Mucosa of rectum (tissue), 2 donors: ENCODE measurements around the gene AGBL1.

Experiments
- H3K27ac ChIP-seq, 2 donors: one replicate each; pipeline ENCODE4 v1.7.0; 2013; ENCODE audit warnings: inconsistent platforms in 2 of 2, low read depth in 2 of 2, low read length in 2 of 2
- H3K27me3 ChIP-seq, 2 donors: one replicate each; pipeline ENCODE4 v1.7.0; 2013; ENCODE audit warnings: low read length in 2 of 2; ENCODE audit not compliant: control insufficient read depth in 2 of 2, insufficient read depth in 2 of 2
- H3K36me3 ChIP-seq, 2 donors: one replicate each; pipeline ENCODE4 v1.7.0; 2013; ENCODE audit warnings: low read length in 2 of 2; ENCODE audit not compliant: control insufficient read depth in 2 of 2, insufficient read depth in 2 of 2
- H3K4me1 ChIP-seq, 2 donors: one replicate each; pipeline ENCODE4 v1.7.0; 2013; ENCODE audit warnings: low read length in 2 of 2, mild to moderate bottlenecking in 1 of 2; ENCODE audit not compliant: control insufficient read depth in 2 of 2, insufficient read depth in 2 of 2
- H3K4me3 ChIP-seq, 2 donors: one replicate each; pipeline ENCODE4 v1.7.0; 2013; ENCODE audit warnings: low read length in 2 of 2
- H3K9ac ChIP-seq, 2 donors: one replicate each; pipeline ENCODE4 v1.7.0; 2013; ENCODE audit warnings: low read length in 2 of 2, low read depth in 1 of 2, mild to moderate bottlenecking in 1 of 2
- H3K9me3 ChIP-seq, 2 donors: one replicate each; pipeline ENCODE4 v1.7.0; 2013; ENCODE audit warnings: low read length in 2 of 2; ENCODE audit not compliant: control insufficient read depth in 2 of 2
- donor health status: healthy.
- donor health status: Normal muscosa, but diverticular disease.

The AGBL1 gene

GRCh38 chr15:86311568-86312280, 232.1 kb downstream of the AGBL1 start:
- Histone ChIP-seq H3K27me3 (peaks cover 0 to 2% of the 10 kb centered on the region in 2 donors), H3K36me3 (no peaks in the 10 kb centered on the region), H3K27ac (no peak overlapping the region), H3K4me3 (no peak overlapping the region), H3K9ac (no peak overlapping the region), H3K4me1 (no peaks in the 10 kb centered on the region), H3K9me3 (no peaks in the 10 kb centered on the region)

GRCh38 chr15:86312486-86312885, 232.8 kb downstream of the AGBL1 start:
- Histone ChIP-seq H3K9ac (no peak overlapping the region), H3K4me3 (no peak overlapping the region), H3K27me3 (peaks cover 0 to 2% of the 10 kb centered on the region in 2 donors), H3K9me3 (no peaks in the 10 kb centered on the region), H3K4me1 (no peaks in the 10 kb centered on the region), H3K36me3 (no peaks in the 10 kb centered on the region), H3K27ac (no peak overlapping the region)

- Histone ChIP-seq H3K9me3 (no peaks in the 10 kb centered on the region), H3K4me1 (no peaks in the 10 kb centered on the region), H3K36me3 (no peaks in the 10 kb centered on the region), H3K9ac (no peak overlapping the region), H3K27ac (no peak overlapping the region), H3K4me3 (no peak overlapping the region), H3K27me3 (no peaks in the 10 kb centered on the region)
These were observed 236.5 kb downstream of the AGBL1 start for GRCh38 chr15:86316216-86316615.

DNA sequence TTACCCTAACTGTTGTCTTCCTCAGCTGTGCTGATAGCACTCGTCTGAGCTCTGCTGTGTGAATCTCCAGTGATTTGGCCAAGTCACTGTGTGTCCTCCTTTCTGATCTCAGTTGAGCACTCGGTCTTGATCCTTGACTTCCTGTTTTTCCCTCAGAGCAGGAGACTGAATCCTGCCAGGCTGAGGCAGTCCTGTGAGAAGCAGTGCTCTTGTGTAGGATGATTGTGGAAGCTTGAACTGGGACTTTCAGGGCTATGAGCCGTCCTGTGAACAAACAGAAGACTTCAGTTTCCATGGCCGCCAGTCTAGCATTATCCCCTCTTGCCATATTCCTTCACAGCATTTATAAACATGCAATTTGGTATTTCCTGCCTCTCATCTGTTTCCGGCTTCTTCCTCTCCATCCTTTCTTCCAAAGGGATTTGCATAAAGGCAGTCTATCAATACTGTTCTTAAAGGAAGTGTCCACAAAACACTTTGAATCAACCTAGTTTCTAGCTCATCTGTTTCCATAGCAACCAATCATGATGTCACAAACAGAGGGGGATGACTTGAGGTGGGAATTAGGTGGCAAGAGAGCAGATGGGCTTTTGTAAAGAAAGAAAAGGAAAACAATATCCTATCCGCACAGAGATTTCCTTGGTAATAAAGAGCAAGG, 237.2 kb downstream of the AGBL1 start:
- H3K9me3 ChIP-seq: no peaks in the 10 kb centered on the region
- H3K36me3 ChIP-seq: no peaks in the 10 kb centered on the region
- no peak overlapping the region for H3K4me3 ChIP-seq
- H3K4me1 ChIP-seq: no peaks in the 10 kb centered on the region
- H3K27ac ChIP-seq: no peak overlapping the region
- no peaks in the 10 kb centered on the region for H3K27me3 ChIP-seq
- no peak overlapping the region for H3K9ac ChIP-seq

DNA sequence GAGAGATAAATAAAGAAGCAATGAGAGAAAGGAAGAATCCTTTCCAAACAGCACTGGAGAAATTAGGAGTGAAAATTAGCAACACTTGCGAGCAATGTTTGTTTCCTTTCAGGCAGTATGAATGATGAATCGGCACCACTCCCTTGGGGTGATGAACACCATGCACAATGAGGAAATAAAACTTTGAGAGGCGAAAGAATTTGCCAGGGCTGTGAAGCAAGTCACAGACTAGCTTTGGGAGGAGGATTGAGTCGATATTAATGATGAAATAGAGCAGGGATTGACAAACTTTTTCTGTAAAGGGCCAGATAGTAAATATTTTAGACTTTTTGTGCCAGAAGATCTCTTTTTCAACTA, 237.7 kb downstream of the AGBL1 start:
- no peaks in the 10 kb centered on the region for H3K27me3 ChIP-seq
- H3K27ac ChIP-seq: no peak overlapping the region
- H3K9me3 ChIP-seq: no peaks in the 10 kb centered on the region
- no peak overlapping the region for H3K4me3 ChIP-seq
- no peaks in the 10 kb centered on the region for H3K4me1 ChIP-seq
- no peak overlapping the region for H3K9ac ChIP-seq
- no peaks in the 10 kb centered on the region for H3K36me3 ChIP-seq

DNA sequence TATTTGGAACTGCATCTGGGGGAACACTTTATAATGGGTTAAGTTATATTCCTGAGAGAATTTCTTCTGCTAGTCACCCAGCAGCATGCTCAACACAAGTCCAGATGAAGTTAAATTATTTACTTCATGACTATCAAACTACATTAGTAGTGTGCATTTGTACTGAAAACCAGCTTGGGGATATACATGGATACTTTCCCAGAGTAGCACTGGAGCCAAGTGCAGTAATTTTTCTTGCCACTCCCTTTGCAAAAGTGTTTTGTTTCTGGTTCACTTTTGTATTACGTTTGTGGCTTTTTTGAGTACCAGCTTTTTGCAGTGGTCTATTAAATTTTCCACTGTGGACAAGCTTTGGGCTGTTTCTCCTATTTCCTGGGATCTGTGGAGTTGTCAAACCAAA, 243.0 kb downstream of the AGBL1 start:
- Histone ChIP-seq H3K9me3 (no peaks in the 10 kb centered on the region), H3K27ac (no peak overlapping the region), H3K9ac (no peak overlapping the region), H3K27me3 (no peaks in the 10 kb centered on the region), H3K4me1 (no peaks in the 10 kb centered on the region), H3K36me3 (no peaks in the 10 kb centered on the region), H3K4me3 (no peak overlapping the region)

GRCh38 chr15:86327230-86327865, 247.7 kb downstream of the AGBL1 start:
- Histone ChIP-seq H3K9me3 (peaks cover 5 to 6% of the 10 kb centered on the region in 2 donors), H3K4me1 (no peaks in the 10 kb centered on the region), H3K9ac (no peak overlapping the region), H3K4me3 (no peak overlapping the region), H3K36me3 (no peaks in the 10 kb centered on the region), H3K27me3 (no peaks in the 10 kb centered on the region), H3K27ac (no peak overlapping the region)

DNA sequence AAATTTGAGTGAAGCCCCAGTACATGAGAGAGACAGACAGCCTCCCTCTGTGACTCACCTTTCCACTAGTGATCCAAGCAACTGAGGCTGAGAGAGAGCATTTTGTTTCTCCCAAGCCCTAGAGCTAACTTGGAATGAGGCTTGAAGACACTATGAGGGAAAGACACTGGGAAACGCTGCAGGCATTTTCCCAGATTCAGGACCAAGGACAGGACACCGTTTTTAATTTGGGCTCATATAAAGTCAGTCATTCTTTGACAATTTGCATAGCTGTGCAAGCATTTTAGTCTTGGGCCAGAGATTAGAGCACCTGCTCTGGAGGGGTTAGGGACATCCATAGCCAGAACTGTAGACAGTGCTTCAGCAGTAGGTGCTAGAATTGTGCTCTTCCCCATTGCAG, 249.0 kb downstream of the AGBL1 start:
- H3K4me1 ChIP-seq: no peaks in the 10 kb centered on the region
- no peaks in the 10 kb centered on the region for H3K27me3 ChIP-seq
- no peak overlapping the region for H3K27ac ChIP-seq
- no peak overlapping the region for H3K4me3 ChIP-seq
- H3K9ac ChIP-seq: no peak overlapping the region
- no peaks in the 10 kb centered on the region for H3K36me3 ChIP-seq
- H3K9me3 ChIP-seq: peaks cover 5 to 6% of the 10 kb centered on the region in 2 donors

DNA sequence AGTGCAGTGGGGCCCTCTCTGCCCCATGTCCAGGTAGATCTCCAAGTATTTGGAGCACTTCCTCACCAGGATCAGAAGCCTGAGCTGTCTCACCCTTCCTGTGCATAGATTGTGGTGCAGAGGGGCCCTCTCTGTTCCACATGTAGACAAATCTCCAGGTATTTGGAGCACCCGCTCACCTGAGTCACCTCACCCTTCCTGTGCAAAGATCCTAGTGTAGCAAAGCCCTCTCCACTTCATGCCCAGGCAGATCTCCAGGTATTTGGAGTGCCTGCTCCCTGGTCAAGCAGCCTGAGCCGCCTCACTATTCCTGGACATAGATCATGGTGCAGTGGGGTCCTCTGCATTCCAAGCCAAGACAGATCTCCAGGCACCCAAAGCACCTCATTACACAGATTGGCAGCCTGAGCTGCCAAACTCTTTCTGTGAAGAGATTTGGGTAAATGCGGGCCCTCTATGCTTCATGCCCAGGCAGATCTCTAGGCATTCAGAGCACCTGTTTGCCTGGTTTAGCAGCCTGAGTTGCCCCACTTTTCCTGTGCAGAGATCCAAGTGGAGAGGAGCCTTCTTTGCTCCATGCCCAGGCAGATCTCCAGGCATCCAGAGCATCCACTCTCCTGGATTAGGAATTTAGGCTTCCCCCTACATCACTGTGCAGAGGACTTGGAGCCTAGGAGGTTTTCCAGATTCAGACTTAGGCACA, 249.8 kb downstream of the AGBL1 start:
- Histone ChIP-seq H3K27ac (no peak overlapping the region), H3K36me3 (no peaks in the 10 kb centered on the region), H3K4me1 (no peaks in the 10 kb centered on the region), H3K9ac (no peak overlapping the region), H3K4me3 (no peak overlapping the region), H3K27me3 (no peaks in the 10 kb centered on the region), H3K9me3 (peaks cover 5 to 6% of the 10 kb centered on the region in 2 donors)

DNA sequence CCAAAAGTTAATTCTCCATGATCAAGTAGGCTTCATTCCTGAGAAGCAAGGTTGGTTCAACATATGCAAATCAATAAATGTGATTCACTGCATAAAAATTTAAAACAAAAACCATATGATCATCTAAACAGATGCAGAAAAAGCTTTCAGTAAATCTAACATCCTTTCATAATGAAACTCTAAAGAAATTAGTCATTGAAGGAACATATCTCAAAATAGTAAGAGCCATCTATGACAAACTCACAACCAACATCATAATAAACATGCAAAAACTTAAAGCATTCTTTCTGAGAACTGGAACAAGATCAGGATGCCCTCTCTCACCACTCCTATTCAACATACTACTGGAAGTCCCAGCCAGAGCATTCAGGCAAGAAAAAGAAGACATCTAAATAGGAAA, 254.1 kb downstream of the AGBL1 start:
- H3K27me3 ChIP-seq: no peaks in the 10 kb centered on the region
- H3K4me1 ChIP-seq: no peaks in the 10 kb centered on the region
- H3K36me3 ChIP-seq: no peaks in the 10 kb centered on the region
- H3K4me3 ChIP-seq: no peak overlapping the region
- H3K27ac ChIP-seq: no peak overlapping the region
- H3K9ac ChIP-seq: no peak overlapping the region
- peaks cover 5 to 6% of the 10 kb centered on the region in 2 donors for H3K9me3 ChIP-seq
